Measurements from ENCODE around the gene PTCHD1.

The PTCHD1 gene

DNA sequence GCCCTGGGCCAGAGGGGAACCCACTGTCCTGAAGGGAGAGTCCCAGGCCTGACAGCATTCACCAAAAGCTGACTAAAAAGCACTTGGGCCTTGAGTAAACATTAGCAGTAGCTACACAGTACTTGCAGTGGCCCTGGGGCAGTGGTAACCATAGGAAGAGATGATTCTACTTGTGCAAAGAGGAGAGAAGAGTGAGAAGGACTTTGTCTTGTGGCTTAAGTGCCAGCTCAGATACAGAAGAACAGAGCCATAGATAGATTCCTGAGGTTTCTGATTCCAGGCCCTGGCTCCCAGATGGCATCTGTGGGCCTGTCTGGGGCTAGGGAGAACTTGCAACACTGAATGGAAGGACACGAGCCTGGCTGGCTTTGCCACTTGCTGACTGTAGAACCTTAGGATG, 100.5 kb downstream of the PTCHD1 start:
- TF ChIP-seq, protein P1, sequence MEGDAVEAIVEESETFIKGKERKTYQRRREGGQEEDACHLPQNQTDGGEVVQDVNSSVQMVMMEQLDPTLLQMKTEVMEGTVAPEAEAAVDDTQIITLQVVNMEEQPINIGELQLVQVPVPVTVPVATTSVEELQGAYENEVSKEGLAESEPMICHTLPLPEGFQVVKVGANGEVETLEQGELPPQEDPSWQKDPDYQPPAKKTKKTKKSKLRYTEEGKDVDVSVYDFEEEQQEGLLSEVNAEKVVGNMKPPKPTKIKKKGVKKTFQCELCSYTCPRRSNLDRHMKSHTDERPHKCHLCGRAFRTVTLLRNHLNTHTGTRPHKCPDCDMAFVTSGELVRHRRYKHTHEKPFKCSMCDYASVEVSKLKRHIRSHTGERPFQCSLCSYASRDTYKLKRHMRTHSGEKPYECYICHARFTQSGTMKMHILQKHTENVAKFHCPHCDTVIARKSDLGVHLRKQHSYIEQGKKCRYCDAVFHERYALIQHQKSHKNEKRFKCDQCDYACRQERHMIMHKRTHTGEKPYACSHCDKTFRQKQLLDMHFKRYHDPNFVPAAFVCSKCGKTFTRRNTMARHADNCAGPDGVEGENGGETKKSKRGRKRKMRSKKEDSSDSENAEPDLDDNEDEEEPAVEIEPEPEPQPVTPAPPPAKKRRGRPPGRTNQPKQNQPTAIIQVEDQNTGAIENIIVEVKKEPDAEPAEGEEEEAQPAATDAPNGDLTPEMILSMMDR (conservative IDR thresholded peaks at IDR 0.05; ENCODE audit: low read depth, low read length): no peak
- no peak for DNase-seq (ENCODE audit: low read depth)
- H3K4me3 ChIP-seq (ENCODE audit: low read length): no peak overlapping the region

DNA sequence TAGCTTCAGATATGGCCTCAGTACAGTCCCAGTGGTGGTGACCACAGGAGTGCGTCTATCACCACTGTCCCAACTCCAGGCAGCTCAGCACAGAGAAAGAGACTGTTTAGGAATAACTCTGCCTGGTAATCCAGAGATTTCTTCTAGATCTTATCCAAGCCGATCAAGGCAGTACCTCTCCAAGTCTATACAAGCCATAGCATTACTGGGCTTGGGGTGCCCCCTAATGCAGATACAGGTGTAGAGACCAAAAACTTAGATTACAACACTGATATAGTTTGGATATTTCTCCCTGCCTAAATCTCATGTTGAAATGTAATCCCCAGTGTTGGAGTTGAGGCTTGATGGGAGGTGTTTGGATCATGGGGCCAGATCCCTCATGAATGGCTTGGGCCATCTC, 100.9 kb downstream of the PTCHD1 start:
- TF ChIP-seq, protein P1 (conservative IDR thresholded peaks at IDR 0.05; ENCODE audit: low read depth, low read length): no peak
- no peak for DNase-seq (ENCODE audit: low read depth)
- H3K4me3 ChIP-seq (ENCODE audit: low read length): no peak overlapping the region

DNA sequence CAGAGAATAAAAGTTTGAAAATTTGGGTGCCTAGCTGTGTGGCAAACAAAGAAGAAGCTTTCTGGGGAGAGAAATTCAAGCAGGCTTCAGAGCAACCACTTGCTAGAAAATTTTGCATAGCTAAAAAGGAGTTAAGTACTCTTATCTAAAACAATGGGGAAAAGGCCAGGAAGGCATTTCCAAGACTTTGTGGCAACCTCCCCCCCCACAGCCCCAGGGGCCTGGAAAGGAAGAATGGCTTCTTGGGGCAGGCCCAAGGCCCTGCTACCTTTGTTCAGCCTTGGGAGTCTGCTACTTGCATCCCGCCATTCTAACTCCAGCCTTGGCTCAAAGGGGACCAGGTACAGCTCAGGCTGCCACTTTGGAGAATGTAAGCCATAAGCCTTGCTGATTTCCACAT, 102.2 kb downstream of the PTCHD1 start:
- H3K4me3 ChIP-seq (ENCODE audit: low read length): no peak overlapping the region
- TF ChIP-seq, protein P1 (conservative IDR thresholded peaks at IDR 0.05; ENCODE audit: low read depth, low read length): no peak
- no peak for DNase-seq (ENCODE audit: low read depth)

DNA sequence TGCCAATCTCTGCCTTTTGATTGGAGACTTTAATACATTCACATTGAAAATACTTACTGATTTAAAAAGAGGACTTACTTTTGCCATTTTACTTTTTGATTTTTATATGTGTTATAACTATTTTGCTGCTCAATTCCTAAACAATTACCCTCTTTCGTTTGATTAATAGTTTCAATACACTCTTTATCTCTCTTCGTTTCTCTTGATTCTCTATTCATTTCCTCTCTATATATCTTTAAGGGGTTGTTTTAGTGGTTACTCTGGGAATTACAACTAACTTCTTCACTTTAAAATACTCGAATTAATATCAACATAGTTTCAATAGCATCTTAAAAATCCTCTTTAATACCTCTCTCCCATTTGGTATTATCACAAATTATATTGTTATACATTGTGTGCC, 116.6 kb downstream of the PTCHD1 start:
- no peak for DNase-seq (ENCODE audit: low read depth)
- H3K4me3 ChIP-seq (ENCODE audit: low read length): no peak overlapping the region
- TF ChIP-seq, protein P1 (conservative IDR thresholded peaks at IDR 0.05; ENCODE audit: low read depth, low read length): peak; percentile 4

Data from retinal pigment epithelial cell (primary cell).